A549 (cell line): ENCODE data around the gene SCUBE3. TPM values are rescaled to one million over a fixed set of nuclear protein-coding genes. Genes with fewer than 3 reads are reported as not detected.
A peak's percentile ranks its signal among the peaks of the same experiment; 100 is the strongest.

Experiments
- ATAC-seq, 2 experiments: fragments of 200-7000 bp in 1 of 2; fragments of >200 bp in 1 of 2; cut with Nextera tagmentation in 1 of 2; cut with Tn5 transposase in 1 of 2; 3 replicates each; pipeline versions ENCODE4 v1.8.0 to v1.9.1; 2018 to 2020; ENCODE audit warnings: mild to moderate bottlenecking in 1 of 2, moderate library complexity in 1 of 2
- CTCF ChIA-PET: fragments of 300-600 bp; sonication (Branson Sonifier 250); formaldehyde crosslinking; extraction: SDS; loops from one replicate; lab custom pipeline; 2021; ENCODE audit warnings: antibody characterized with exemption, inconsistent platforms; lab: Yijun Ruan, JAX
- POLR2A ChIA-PET: fragments of 350-600 bp; formaldehyde crosslinking; extraction: SDS; loops from one replicate; lab custom pipeline; 2021; ENCODE audit warnings: antibody characterized with exemption, inconsistent platforms; lab: Yijun Ruan, JAX
- DNase-seq, 2 experiments: peaks; one replicate each; pipeline versions ENCODE4 v3.0.0 to v3.0.0-alpha.2; 2011 to 2016; ENCODE audit warnings: low read depth in 1 of 2, low spot score in 1 of 2
- FAIRE-seq: peaks from 2 replicates; lab custom pipeline; 2011; peaks lifted over from hg19 to GRCh38; lab: Jason Lieb, UNC
- H3K27ac ChIP-seq, 2 experiments: fragments of >200 bp; sonication (Bioruptor Twin); formaldehyde crosslinking; 3 replicates each; pipeline ENCODE4 v1.5.1; 2016 to 2017
- H3K4me1 ChIP-seq: fragments of >200 bp; sonication (Bioruptor Twin); formaldehyde crosslinking; 3 replicates; pipeline ENCODE4 v1.6.1; 2016
- H3K4me2 ChIP-seq: fragments of >200 bp; sonication (Bioruptor Twin); formaldehyde crosslinking; 3 replicates; pipeline ENCODE4 v1.6.1; 2016
- H3K4me3 ChIP-seq: fragments of >200 bp; sonication (Bioruptor Twin); formaldehyde crosslinking; 3 replicates; pipeline ENCODE4 v1.5.1; 2016
- H3K9me3 ChIP-seq: fragments of >200 bp; sonication (Bioruptor Twin); formaldehyde crosslinking; 3 replicates; pipeline ENCODE4 v1.6.1; 2016
- CEBPB ChIP-seq, 2 experiments: fragments of >200 bp in 1 of 2; sonication (Bioruptor Twin) in 1 of 2; formaldehyde crosslinking in 1 of 2; IDR thresholded peaks; 2 replicates each; pipeline ENCODE4 v1.6.1; 2012 to 2016
- EHMT2 ChIP-seq: fragments of 200-600 bp; sonication (generic); IDR thresholded peaks from 2 replicates; pipeline ENCODE4 v1.6.1; 2016; ENCODE audit warnings: antibody characterized with exemption, low read depth, mild to moderate bottlenecking, moderate library complexity
- EP300 ChIP-seq, 2 experiments: fragments of >200 bp; sonication (Bioruptor Twin); formaldehyde crosslinking; IDR thresholded peaks; 2 replicates in 1 of 2; 3 replicates in 1 of 2; pipeline ENCODE4 v1.6.1; 2016 to 2017
- GATA3 ChIP-seq: IDR thresholded peaks from 2 replicates; pipeline ENCODE4 v1.6.1; 2012; ENCODE audit warnings: borderline replicate concordance
- HEYL ChIP-seq: fragments of 250-450 bp; sonication (Bioruptor Pico); IDR thresholded peaks from 2 replicates; pipeline ENCODE4 v1.8.0; 2021; ENCODE audit warnings: mild to moderate bottlenecking, moderate library complexity
- HMGXB4 ChIP-seq: fragments of 250-450 bp; sonication (Bioruptor Pico); IDR thresholded peaks from 2 replicates; pipeline ENCODE4 v1.5.0; 2021; ENCODE audit warnings: mild to moderate bottlenecking, moderate library complexity, borderline replicate concordance
- HOXB5 ChIP-seq: fragments of 250-450 bp; sonication (Bioruptor Pico); IDR thresholded peaks from 2 replicates; pipeline ENCODE4 v1.5.0; 2020; ENCODE audit warnings: mild to moderate bottlenecking, moderate library complexity
- JUN ChIP-seq, 2 experiments: fragments of >200 bp; sonication (Bioruptor Twin); formaldehyde crosslinking; IDR thresholded peaks; 2 replicates in 1 of 2; 3 replicates in 1 of 2; pipeline ENCODE4 v1.6.1; 2016 to 2017
- PBX3 ChIP-seq: IDR thresholded peaks from 2 replicates; pipeline ENCODE4 v1.6.1; 2012
- POLR2A ChIP-seq: IDR thresholded peaks from 2 replicates; pipeline ENCODE4 v1.6.1; 2012; ENCODE audit warnings: mild to moderate bottlenecking, low read length
- POLR2AphosphoS2 ChIP-seq: conservative IDR thresholded peaks from 2 replicates; pipeline ENCODE4 v1.6.1; 2012; ENCODE audit warnings: low read length, improper control_type of control experiment, inconsistent platforms
- RAD21 ChIP-seq, 2 experiments: fragments of >200 bp in 1 of 2; sonication (Bioruptor Twin) in 1 of 2; formaldehyde crosslinking in 1 of 2; IDR thresholded peaks in 1 of 2; conservative IDR thresholded peaks in 1 of 2; 2 replicates in 1 of 2; 3 replicates in 1 of 2; pipeline ENCODE4 v1.6.1; 2012 to 2018; ENCODE audit warnings: inconsistent platforms in 1 of 2
- REST ChIP-seq: fragments of 200-600 bp; sonication (generic); IDR thresholded peaks from 2 replicates; pipeline ENCODE4 v1.6.1; 2016; ENCODE audit warnings: antibody characterized with exemption, mild to moderate bottlenecking, moderate library complexity
- SMC3 ChIP-seq: fragments of >200 bp; sonication (Bioruptor Twin); formaldehyde crosslinking; IDR thresholded peaks from 3 replicates; pipeline ENCODE4 v1.6.1; 2018; ENCODE audit warnings: inconsistent platforms
- ZFP36 ChIP-seq: fragments of 450-650 bp; IDR thresholded peaks from 2 replicates; pipeline ENCODE4 v1.6.1; 2014; ENCODE audit warnings: borderline replicate concordance; ENCODE audit not compliant: partially characterized antibody
- WGBS: methylation state at CpG from one replicate; pipeline ENCODE4 v1.1.6; 2017; ENCODE audit errors: missing lambda C conversion rate; 5-methylcytosine and 5-hydroxymethylcytosine counted together
- polyA plus RNA-seq, 4 experiments: library from polyadenylated mRNA; depleted of rRNA in 3 of 4; stranded (reverse); fragments of >200 nt; fragmentation: RNase III in 1 of 4; extraction: RNeasy Plus Mini Kit Qiagen cat#74134 plus additional on column Dnase treatment in 1 of 4; gene quantifications; 2 replicates in 3 of 4; 3 replicates in 1 of 4; pipeline ENCODE4 v1.2.3, GENCODE V29; 2011 to 2017
- TF ChIP-seq, protein P1 (sequence below): fragments of >200 bp; sonication (Bioruptor Twin); formaldehyde crosslinking; IDR thresholded peaks from 2 replicates; pipeline ENCODE4 v1.6.1; 2016

SCUBE3 gene
- polyA plus RNA-seq, 2 of the 4 experiments (the other 2 are of a cell fraction) = 0.06 to 0.13 TPM

DNA sequence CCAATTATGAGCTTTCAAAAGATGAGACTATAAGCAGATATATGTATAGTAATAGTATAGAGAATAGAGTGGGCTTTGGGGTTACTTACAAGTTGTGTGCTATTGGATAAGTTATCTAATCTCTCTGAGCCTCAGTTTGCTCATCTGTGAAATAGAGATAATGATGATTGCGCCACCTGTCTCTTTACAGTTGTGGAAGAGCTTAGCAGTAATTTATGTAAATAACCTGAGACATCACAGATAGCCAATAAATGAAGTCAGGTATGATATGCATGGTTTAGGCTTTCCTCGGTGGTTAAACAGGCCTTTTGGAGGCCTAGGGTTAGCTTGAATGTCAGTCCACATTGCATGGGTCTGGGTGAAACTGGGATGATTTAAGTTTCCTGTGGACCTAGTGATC is 29.8 kb upstream of the SCUBE3 start:
- WGBS = 83% methylated on average over 2 of the region's 2 CpGs
- Histone ChIP-seq H3K4me1 (peaks cover 64% of the 10 kb centered on the region), H3K4me3 (no peak overlapping the region), H3K27ac (peak overlapping the region; percentile 84 to 91; a peak in 5 of 6 replicates), H3K4me2 (peak overlapping the region; percentile 87; the same call in 2 of the 3 replicates), H3K9me3 (no peaks in the 10 kb centered on the region)
- FAIRE-seq (no peak), ATAC-seq (no peak), DNase-seq (no peak)
- peak in 1 of 2 experiments; percentile 49; a peak in 1 of 4 replicates for TF ChIP-seq CEBPB (IDR thresholded peaks at IDR 0.05)
- TF ChIP-seq, protein P1, sequence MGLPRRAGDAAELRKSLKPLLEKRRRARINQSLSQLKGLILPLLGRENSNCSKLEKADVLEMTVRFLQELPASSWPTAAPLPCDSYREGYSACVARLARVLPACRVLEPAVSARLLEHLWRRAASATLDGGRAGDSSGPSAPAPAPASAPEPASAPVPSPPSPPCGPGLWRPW = no peak
- POLR2A ChIA-PET = no interaction called here
- CTCF ChIA-PET = interaction anchor here (1.0 to 1.3 kb wide), 2 partner anchors 22 to 43 kb away, joined by 3 to 4 read pairs; no protein-coding TSS in a partner anchor

DNA sequence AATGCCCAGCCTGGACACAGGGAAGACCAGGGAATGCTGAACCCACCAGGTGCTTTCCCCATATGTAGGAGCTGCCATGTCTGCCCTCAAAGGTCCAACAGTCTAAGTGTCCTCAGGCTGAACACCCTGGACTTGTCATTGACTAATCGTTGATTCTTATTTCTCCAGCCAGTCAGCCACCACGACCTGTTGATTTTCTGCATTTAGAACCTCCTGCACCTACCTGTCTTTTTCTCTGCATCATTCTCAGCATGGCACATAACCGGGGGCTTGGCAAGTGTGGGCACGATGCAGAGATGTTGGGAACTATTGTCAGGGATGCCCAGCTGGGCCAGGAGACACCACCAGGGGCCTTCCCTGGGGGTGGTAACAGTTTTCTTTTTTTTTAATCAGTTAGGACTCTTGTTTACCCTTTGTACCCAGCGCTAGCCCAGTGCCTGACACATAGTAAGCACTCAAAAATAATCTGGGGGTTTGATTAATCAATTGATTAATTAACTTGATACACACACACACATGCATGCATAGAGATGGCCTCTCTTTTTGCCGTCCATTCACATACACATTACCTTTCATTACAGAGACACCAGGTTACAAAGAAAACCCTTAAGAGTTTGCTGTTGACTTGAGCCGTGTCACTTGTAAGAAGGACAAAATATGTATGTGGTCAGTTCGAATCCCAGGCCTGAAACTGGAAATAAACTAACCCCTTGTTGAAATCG is 29.0 kb upstream of the SCUBE3 start:
- TF ChIP-seq PBX3 = no peak
- TF ChIP-seq POLR2A = no peak
- TF ChIP-seq ZFP36 = no peak
- no peak for TF ChIP-seq EP300 (IDR thresholded peaks at IDR 0.05)
- no peak for TF ChIP-seq HMGXB4 (CRISPR knock-in tag)
- TF ChIP-seq, protein P1 = no peak
- no peak for TF ChIP-seq HOXB5
- no peak for TF ChIP-seq HEYL (CRISPR knock-in tag)
- TF ChIP-seq POLR2AphosphoS2 = no peak
- WGBS = 25% methylated on average over 9 of the region's 9 CpGs
- no peak for DNase-seq
- H3K4me1 ChIP-seq = peaks cover 57% of the 10 kb centered on the region
- H3K9me3 ChIP-seq = no peaks in the 10 kb centered on the region
- no peak for FAIRE-seq
- H3K4me2 ChIP-seq = peak overlapping the region; percentile 87
- CTCF ChIA-PET = interaction anchor here (1.0 to 1.3 kb wide), 2 partner anchors 21 to 44 kb away, joined by 3 to 4 read pairs; no protein-coding TSS in a partner anchor
- POLR2A ChIA-PET = no interaction called here
- H3K27ac ChIP-seq = peak overlapping the region; percentile 84 to 91
- H3K4me3 ChIP-seq = no peak overlapping the region
- peak in 1 of 2 experiments; percentile 19; a peak in 3 of 6 replicates for ATAC-seq

- DNase-seq = peak; percentile 39 to 63
- H3K4me1 ChIP-seq = peaks cover 55% of the 10 kb centered on the region
Observed at GRCh38 chr6:35185302-35185681, 28.5 kb upstream of the SCUBE3 start.

More at GRCh38 chr6:35185302-35185681, 28.5 kb upstream of the SCUBE3 start:
- 0% methylated on average over 6 of the region's 6 CpGs for WGBS
- no peak overlapping the region for H3K4me3 ChIP-seq
- FAIRE-seq (no peak), ATAC-seq (peak; percentile 67 to 81)
- ChIA-PET CTCF (interaction anchor here (1.0 to 1.9 kb wide), 2 partner anchors 20 to 38 kb away, joined by 5 to 8 read pairs; no protein-coding TSS in a partner anchor), POLR2A (no interaction called here)
- no peaks in the 10 kb centered on the region for H3K9me3 ChIP-seq
- TF ChIP-seq SMC3 (no peak), CEBPB (IDR thresholded peaks at IDR 0.05) (peak; percentile 49 to 79; a peak in 3 of 4 replicates), EHMT2 (no peak), GATA3 (peak; percentile 29; the same call in 1 of the 2 replicates), RAD21 (conservative IDR thresholded peaks at IDR 0.05 in 1 of 2, IDR thresholded peaks at IDR 0.05 in 1 of 2) (peak in 1 of 2 experiments; percentile 16; a peak in 1 of 5 replicates), JUN (IDR thresholded peaks at IDR 0.05) (peak in 1 of 2 experiments; percentile 52; a peak in 1 of 5 replicates), REST (no peak)
- peak overlapping the region; percentile 84 to 91 for H3K27ac ChIP-seq
- H3K4me2 ChIP-seq = peak overlapping the region; percentile 87
